K562 (cell line): ENCODE measurements around the gene ADCY6.

Source experiments
- CHD2 ChIP-seq: IDR thresholded peaks from 2 replicates; pipeline ENCODE4 v1.6.1; 2011; ENCODE audit warnings: low read depth, low read length
- CTCF ChIP-seq, 3 experiments: IDR thresholded peaks in 2 of 3; conservative IDR thresholded peaks in 1 of 3; 2 replicates each; pipeline ENCODE4 v1.5.1; 2011 to 2012; ENCODE audit warnings: low read length in 3 of 3, mild to moderate bottlenecking in 3 of 3, control low read depth in 2 of 3, improper control_type of control experiment in 1 of 3, inconsistent platforms in 1 of 3, low read depth in 1 of 3, mixed read lengths in 1 of 3, moderate library complexity in 1 of 3; ENCODE audit not compliant: insufficient read depth in 2 of 3
- HINFP ChIP-seq: fragments of 450-650 bp; conservative IDR thresholded peaks from 2 replicates; pipeline ENCODE4 v1.6.1; 2016; ENCODE audit warnings: missing genetic modification characterization, low read depth, mild to moderate bottlenecking, control low read depth, missing compliant biosample characterization
- MTA3 ChIP-seq: fragments of 450-650 bp; formaldehyde crosslinking; IDR thresholded peaks from 2 replicates; pipeline ENCODE4 v1.6.1; 2017; ENCODE audit warnings: mild to moderate bottlenecking, borderline replicate concordance
- RBFOX2 ChIP-seq: fragments of 200-400 bp; formaldehyde crosslinking; IDR thresholded peaks from 2 replicates; pipeline ENCODE4 v1.6.1; 2017; ENCODE audit warnings: low read depth, mild to moderate bottlenecking, low read length, moderate library complexity

- TF ChIP-seq MTA3 = no peak
- no peak for TF ChIP-seq HINFP (tag)
- no peak for TF ChIP-seq RBFOX2
- TF ChIP-seq CHD2 = no peak
- no peak for TF ChIP-seq CTCF (IDR thresholded peaks at IDR 0.05 in 2 of 3, conservative IDR thresholded peaks at IDR 0.05 in 1 of 3; ENCODE audit: insufficient read depth in 2 of 3, low read depth in 1 of 3, low read length in 3 of 3)
These were observed 400 bp downstream of the ADCY6 start for GRCh38 chr12:48788524-48788853.
